GM21576 (cell line): ENCODE measurements around the gene SUGCT.

Experiments used
- ATAC-seq: cut with Tn5 transposase; IDR thresholded peaks from one replicate; pipeline ENCODE4 v1.9.1; 2021; ENCODE audit warnings: mild to moderate bottlenecking, moderate library complexity; ENCODE audit not compliant: unreplicated experiment

SUGCT gene

DNA sequence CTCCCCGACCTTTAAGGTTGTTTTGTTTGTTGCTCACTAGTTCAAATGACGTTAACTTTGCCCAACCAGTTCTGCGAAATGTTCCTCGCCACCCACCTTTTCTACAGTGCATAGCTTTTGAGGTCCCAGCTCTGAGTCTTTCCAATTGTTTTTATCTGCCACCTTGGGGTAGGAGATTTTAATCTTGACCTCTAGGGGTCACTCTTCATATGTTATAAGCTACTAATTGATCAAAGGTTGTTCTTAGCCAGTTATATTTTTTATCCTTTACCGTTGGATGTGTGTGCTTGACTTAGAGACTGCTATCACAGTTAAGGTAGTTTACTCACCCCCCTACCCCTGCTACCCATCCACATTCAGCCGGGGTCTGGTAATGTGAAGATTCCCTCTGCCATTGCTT lies 372.4 kb downstream of the SUGCT start:
- no peak for ATAC-seq

DNA sequence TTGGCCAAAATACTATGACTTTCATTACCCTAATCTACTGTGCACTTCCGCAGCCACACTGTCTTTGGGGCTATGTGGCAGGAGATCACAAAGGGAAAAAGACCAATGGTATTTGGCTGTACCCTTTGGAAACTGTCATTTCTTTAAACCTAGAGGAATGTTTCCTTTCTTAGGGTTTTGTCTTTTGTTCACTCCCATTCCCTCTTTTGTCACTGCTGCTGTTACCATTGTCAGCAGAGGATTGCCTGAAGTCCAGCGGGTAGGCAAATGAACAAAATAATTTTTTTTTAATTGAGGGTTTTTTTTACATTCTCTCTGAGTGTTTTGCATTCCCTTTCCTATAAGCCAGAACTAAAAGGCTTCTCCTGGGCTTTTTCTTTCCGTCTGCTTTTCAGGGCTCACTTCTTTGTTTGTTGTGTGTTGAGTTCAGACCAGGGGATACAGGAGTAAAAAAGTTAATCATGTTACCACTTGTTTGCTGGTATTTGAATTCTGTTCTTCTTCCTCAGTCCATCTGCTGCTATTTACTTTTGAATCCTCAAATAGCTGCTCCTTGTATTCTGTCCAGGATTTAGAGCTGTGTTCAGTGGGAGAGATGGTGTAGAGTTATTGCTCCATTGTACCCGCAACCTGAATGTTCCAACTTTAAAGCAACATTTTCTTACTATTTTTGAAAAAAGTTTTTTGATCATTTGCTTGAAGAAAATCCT lies 374.6 kb downstream of the SUGCT start:
- no peak for ATAC-seq

DNA sequence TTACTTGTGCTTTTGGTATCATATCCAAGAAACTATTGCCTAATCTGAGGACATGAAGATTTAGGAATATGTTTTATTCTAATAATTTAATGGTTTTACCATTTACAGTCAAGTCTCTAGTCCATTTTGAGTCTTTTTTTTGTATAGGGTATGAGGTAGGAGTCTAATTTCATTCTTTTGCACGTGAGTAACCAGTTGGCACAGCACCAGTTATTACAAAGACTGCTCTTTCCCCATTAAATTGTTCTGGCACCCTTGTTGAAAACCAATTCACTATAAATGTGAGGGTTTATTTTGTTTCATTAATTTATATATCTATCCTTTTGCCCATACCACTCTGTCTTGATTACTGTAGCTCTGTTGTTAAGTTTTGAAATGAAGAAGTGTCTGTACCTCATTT lies 381.6 kb downstream of the SUGCT start:
- ATAC-seq, result no peak

DNA sequence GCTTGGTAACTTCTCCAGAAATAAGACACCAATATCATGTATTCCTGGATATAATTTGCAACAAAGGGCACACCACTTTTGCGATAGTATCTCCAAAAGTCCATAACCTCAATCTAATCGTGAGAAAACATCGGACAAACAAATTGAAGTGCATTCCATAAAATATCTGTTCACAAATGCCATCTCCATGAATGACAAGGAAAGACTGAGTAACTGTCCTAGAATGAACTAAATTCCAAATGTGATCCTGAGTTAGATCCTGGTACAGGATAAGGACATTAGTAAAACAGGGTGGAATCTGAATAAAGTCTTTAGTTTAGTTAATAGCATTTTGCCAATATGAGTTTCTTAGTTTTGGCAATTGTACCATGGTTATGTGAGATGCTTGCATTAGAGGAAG lies 384.2 kb downstream of the SUGCT start:
- ATAC-seq, result no peak

DNA sequence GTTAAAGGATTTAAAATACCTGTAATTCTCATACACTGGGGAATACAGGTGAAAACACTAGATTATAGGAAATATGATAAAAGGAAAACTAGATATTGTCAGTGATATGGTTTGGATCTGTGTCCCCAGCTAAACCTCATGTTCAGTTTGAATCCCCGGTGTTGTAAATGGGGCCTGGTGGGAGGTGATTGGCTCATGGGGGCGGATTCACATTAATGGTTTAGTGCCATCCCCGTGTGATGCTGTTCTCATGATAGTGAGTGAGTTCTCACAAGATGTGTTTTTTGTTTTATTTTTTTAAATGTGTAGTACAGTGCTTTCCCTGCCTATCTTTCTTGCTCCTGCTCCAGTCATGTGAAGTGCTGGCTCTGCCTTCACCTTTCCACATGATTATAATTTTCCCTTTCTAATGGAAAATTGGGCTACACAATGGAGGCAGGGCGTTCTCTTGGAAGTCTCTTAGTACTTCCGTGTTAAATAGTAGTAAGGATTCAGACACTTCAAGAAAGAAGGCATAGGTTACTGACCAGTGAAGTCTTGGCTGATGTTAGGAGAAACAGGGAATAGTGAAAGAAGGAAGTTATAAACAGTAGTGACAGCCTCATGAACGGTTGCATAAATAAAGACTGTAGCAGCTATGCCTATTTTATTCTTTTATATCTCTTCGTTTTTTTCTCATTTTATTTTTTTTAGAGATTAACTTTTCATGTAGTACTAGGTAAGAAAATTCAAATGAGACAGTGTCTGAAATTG lies 386.4 kb downstream of the SUGCT start:
- no peak for ATAC-seq

DNA sequence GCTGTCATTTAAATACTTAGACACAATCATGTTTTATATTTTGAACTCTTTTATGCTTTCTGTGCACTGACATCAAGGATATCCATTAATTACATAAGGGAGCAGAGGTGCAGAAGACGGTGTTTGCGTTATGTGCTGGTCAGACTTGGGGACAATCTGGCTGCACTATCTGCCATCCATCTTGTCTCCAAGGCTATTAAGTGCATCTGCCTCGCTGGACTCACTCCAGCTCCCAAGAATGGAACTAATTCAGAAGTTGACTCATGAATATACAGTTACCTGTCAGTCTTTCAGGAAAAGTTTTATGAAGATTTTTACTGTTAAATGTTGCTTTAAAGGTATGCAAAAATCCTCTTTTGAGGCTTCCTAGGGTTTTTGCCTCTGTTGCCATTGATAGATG lies 391.0 kb downstream of the SUGCT start:
- ATAC-seq, result no peak

DNA sequence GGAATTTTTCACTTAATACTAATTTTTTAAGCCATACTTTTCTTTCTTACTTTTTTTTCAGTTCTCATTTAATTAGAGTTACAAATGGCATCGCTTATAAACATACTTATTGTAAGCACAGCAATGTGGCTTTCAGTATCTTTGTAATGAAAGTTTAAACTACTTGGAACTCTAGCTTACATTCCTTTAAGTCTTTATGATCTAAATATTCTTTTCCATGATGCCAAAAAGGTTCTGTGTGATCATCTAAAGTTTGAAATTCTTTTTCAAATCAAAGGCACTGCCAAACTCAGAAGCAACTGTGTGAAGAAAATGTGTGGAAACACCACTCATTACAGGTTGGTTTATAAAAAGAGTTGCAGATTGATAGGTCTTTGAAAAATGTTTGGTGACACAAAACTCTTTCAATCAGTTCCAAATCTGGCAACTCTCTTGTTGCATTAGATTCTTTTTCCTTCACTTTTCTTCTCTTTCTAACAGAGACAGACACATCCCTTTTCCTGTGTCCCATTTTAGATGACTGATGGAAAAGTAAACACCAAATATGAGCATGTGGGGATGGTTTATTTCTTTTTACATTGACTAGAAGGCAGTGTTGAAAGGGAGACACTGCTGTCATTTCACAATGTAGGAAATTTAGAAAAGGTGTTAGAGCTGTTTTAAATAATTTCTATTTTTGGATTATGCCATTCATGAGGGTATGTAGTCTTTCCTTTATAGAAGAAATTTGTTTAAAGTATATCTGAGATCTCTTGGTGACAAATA lies 392.3 kb downstream of the SUGCT start:
- no peak for ATAC-seq

DNA sequence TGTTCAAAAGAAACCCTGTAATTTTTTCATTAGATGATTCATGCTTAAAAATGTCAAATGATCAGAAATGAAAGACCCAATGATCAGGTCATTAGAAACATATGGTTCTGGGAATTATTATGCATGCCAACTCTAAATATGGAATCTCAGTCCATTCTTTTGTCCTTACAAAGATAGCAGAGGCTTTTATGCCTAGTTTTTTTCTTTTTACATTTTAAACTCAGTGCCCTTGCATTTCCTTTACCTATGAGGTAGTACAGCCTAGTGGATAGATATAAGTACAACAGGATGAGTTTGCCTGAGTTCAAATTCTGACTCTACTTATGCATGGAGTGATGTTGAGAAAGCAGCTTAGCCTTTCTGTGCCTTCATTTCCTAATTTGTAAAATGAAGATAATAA lies 392.9 kb downstream of the SUGCT start:
- no peak for ATAC-seq

DNA sequence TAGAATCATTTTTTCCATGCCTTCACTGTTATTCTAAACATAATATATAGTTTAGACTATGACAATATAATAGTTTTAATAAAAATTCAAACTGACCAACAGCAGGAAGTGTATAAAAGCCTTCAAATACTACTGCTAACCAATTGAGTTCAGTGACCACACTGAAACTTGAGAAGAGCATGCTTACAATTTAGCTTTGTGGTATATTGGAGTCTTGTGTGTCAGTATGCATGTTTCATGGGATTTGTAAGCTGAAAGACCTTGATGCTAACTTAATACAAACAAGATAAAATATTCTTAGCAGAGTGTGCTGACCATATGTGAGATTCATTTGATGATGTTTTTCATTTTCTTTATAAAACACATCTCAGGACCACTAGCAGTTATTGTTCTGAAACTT lies 395.5 kb downstream of the SUGCT start:
- no peak for ATAC-seq

DNA sequence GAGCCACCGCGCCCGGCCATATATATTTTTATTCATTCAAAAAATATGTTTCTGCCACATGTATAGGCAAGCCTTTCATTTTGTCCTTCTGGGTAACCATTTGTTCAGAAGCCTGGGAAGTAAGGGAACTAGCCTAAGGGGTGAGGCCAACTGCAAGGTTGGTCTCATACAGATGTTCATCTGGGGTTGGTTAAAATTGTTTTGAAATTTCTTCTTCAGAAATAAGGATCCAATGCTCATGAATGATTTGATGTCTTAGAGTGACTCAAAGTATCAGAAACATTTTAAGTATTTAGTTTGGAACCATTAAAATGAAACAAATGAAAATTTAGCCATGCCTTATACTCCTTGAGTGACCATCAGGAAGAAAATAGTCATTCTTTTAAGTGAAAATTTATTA lies 397.2 kb downstream of the SUGCT start:
- no peak for ATAC-seq

DNA sequence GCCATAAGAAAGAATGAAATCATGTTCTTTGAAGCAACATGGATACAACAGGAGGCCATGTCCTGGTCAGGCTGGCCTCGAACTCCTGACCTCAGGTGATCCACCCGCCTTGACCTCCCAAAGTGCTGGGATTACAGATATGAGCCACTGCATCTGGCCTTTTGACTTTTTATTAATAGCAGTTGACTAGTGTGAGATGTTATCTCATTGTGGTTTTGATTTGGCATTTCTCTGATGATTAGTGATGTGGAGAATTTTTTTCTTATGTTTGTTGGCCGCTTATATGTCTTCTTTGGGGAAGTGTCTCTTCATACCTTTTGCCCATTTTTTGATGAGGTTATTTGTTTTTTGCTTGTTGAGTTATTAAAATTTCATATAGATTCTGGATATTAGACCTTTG lies 400.9 kb downstream of the SUGCT start:
- ATAC-seq, result no peak

DNA sequence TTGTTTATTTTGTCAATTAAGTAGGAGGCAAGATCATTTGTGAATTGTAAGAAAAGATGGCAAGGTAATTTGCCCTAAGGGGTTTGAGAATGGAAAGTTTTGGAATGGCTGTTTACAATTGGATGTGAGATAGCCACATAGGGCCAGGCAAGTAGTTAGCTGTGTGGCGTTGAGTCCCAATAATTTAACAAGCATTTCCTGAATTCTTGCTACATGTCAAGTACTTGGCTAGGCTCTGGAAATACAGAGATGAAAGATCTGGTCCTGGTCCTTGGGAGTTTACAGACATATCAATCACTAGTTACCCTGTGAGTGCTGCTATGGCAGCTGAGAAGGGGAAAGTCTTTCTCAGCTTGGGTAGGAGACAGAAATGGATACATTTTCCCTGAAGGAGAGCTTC lies 401.6 kb downstream of the SUGCT start:
- no peak for ATAC-seq

DNA sequence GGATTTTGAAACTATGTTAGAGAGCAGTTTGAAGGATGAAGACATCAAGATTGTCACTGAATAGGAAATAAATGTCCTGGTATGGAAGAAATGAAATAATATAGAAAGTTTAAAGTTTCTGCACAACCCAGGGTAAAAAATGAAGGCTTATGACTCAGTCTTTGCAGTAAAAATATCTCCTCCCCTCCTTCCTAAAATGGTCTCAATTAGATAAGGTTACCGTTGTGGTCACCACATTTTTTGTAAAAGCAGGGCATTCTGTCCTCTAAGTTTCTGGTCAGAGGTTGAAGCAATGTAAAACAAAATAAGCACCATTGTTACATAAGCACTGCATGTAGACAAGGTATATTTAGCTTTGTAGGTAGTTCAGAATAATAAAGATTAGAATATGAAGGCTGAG lies 403.5 kb downstream of the SUGCT start:
- no peak for ATAC-seq

DNA sequence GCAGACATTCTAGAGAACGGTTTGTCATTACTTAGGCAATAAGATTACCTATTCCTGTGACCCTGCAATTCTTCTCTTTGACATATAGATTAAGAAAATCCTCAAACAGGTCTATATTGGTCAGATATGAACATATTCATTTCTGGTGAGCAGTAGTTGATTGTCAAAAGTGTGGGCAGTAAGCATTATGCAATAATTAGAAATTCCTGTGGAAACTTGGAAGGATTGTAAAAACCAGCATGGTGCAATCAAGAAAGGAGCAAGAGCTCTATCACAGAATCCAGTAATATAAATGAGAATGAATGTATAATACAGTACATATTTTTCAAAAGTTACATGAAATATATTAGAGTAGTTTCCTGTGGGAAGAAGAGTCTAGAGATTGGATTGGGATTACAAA lies 406.5 kb downstream of the SUGCT start:
- ATAC-seq, result no peak

DNA sequence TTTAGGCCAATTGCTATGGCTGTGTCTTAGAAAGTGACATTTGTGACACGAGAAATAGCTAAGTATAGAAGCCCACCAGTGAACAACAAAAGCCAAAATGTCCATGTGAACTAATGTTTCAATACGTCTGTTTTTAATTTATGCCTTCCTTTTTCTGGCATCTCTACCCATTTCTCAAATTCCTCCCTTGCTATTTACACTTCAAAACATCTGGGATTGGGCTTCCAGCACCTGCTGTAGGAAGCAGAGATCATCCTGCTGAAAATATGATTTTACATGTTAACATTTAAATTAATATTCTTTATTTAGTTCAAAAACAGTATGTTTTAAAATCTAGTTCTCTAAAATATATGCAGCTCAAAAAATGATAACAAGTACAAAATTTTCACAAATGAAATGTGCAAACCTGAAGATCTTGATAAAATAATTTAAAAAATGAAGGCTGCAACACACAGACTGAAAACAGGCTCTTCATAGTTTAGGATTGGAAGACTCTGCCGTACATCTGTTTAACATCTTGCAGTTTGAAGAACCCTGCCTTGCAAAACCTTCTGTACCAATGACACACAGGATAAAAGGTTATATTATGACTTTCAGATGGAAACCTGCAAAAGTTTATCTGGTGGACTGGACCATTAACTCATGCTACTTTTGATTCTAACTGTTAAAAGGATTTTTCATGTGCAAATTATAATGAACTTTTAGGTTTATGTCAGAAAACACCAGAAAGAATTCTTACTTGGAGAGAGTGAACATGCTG lies 408.4 kb downstream of the SUGCT start:
- ATAC-seq, result no peak

DNA sequence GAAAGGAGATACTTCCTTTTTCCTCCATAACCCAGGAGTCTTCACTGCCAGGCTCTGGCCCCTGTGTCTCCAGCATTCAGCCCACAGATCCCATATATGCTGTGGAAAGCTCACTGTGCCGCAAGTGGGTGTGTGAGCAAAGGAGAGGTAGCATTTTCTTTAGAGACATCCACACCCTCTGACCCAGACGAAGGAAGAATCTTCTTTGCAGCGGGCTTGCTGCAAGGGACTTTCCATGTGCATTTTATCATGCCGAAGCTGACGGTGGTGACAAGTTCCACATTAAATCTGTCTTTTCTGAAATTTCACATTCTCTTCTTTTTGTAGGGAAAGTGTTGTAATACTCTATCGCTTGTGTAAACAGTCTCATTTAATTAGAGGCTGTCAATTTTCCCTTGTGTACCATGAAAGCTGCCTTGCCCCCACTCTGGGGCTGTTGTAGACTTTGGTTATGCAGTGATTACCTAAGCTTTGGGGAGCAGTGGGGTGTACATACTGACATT lies 409.5 kb downstream of the SUGCT start:
- ATAC-seq, result no peak

DNA sequence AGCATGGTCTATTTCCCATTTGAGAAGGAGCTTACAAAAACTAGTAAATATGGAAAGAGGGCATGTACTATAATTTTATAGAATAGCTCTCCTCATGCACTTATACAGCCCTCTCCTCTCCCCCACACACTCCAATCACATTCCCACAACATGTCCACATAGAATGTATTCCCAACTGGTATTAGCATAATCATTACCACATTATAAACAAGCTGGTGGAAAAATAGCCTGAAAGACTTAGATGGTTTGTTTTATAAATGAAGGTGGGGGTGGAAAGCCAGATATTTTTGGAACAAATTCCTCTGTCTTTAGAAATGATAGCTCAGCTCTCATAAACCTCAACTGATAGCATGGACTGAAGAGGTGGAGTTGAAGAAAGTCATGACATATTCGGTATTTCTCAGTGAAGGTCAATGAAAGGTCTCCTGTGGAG lies 410.1 kb downstream of the SUGCT start:
- no peak for ATAC-seq

DNA sequence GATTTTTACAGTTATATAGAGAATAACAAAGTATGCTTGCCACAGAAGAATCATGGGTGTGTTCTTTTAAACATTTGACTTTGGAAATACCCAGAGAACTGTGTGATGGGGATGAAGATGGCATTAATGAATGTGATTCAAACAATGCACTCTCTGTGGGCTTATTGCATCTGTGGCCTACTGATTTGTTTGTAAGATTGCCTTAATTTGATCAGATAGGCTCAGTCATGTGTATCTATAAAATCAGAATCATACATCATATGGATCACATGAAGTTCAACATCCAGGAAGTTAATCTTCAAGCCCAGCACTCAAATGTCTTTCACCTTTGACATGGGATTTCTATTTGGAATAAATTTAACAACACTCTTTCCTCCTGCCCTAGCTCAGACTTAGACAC lies 410.9 kb downstream of the SUGCT start:
- no peak for ATAC-seq

DNA sequence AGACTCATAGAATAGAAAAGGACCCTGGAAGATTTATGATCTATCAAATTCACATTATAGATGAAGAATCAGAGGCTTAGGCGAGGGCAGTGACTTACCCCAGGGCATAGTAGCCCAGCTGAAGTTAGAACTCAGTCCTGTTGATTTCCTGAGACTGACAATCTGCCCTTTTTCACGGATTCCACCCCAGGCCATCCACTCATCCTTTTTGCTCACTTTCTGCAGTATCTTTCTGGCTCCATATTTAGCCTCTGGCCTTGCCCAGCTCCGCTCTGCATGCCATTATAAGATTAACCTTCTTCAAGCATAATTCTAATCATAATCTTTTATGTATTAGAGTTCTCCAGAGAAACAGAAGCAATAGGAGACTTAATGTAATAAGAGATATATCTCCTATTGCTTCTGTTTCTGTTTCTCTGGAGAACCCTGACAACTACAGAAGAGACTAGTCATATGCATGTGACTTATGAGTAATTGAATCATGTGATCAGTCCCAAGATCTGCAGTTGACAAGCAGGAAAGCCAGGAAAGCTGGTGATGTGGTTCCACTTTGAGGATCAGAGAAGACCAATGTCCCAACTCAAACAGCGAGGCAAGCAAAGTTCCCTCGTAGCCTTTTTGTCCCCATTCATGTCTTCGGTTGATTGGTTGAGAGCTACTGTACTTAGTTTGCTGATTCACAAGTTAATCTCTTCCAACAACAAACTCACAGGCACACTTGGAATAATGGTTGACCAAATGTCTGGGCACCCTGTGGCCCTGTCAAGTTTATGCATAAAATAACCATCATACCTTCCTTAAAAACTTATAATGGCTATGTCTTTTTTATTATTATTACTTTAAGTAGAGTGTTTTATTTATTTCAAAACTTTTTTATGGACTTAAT lies 412.1 kb downstream of the SUGCT start:
- ATAC-seq, result no peak
